Activated CD8-positive, alpha-beta memory T cell treated with anti-CD3 and anti-CD28 coated beads for 4 hours (primary cell): ENCODE measurements around the gene SPTAN1.

Experiments used
- DNase-seq, 2 donors: peaks; one replicate each; pipeline ENCODE4 v3.0.0-alpha.2; 2020; ENCODE audit warnings: low read depth in 2 of 2

SPTAN1 gene

GRCh38 chr9:128600099-128600498 lies 47.7 kb downstream of the SPTAN1 start:
- DNase-seq, result no peak

- DNase-seq, result no peak
These were observed 51.3 kb downstream of the SPTAN1 start for GRCh38 chr9:128603697-128604096.

GRCh38 chr9:128607642-128608350 lies 55.4 kb downstream of the SPTAN1 start:
- no peak for DNase-seq

- no peak for DNase-seq
These were observed 58.5 kb downstream of the SPTAN1 start for GRCh38 chr9:128610897-128611296.

DNA sequence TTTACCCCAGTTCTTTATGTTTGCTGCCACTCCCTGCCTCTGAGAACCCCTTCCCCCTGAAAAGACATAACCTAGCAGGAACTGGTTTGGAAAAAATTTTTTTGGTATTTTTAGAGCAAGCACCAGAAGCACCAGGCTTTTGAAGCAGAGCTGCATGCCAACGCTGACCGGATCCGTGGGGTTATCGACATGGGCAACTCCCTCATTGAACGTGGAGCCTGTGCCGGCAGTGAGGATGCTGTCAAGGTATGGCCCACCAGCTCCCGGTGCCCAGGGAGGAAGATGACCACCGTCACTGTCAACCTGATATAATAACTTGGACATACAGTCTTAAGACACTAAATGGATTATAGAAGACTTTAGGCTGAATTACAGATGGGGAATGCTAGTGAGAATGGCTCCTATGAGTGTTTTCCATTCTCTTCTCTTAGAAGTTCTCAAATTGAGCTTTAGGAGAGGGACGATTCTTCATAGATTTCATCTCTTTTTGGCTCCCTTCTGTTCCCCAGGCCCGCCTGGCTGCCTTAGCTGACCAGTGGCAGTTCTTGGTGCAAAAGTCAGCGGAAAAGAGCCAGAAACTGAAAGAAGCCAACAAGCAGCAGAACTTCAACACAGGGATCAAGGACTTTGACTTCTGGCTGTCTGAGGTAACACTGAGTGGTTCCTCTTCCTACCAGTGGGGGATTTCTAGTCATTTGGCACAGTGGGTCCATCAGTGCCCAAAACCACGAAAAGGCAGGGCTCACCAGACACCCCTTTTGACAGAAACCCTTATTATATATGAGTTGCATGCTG lies 59.4 kb downstream of the SPTAN1 start:
- DNase-seq, result no peak

DNA sequence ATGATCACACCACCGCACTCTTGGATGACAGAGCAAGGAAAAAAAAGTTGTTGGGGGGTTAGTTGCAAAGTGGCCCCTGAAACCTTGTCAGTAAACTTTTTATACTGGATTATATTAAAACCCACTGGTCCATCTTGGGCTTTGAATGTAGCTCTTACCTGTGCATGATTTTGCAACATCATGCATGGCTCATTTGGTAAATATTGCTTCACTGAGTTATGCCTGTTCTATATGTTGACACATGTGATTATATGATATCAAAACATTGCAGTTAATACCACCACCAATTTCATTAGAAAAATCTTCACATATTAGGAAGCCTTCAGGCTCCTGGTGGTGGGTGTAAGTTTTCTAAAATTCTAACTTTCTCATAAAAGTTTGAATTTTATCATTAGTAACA lies 62.3 kb downstream of the SPTAN1 start:
- DNase-seq, result no peak

- no peak for DNase-seq
These were observed 63.2 kb downstream of the SPTAN1 start for GRCh38 chr9:128615571-128615970.

GRCh38 chr9:128617943-128618342 lies 65.6 kb downstream of the SPTAN1 start:
- DNase-seq, result no peak

GRCh38 chr9:128619127-128619526 lies 66.7 kb downstream of the SPTAN1 start:
- DNase-seq, result no peak

DNA sequence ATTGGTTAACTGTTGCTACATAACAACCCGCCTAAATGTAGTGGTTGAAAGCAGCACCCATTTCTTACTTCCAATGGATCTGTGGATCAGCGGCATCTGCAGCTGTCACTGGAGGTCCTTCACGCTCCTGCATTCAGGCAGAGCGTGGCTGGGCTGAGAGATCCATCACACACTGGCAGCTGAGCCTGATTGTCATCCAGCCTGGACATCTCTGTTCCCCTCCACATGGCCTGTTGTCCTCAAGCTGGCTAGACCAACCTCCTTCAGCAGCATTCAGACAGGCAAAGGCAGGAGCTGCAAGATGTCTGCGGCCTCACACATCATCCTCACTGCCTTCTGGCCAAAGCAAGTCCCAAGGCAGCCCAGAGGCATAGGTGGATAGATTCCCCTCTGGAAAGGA lies 67.4 kb downstream of the SPTAN1 start:
- no peak for DNase-seq

- no peak for DNase-seq
These were observed 69.5 kb downstream of the SPTAN1 start for GRCh38 chr9:128621730-128622455.

DNA sequence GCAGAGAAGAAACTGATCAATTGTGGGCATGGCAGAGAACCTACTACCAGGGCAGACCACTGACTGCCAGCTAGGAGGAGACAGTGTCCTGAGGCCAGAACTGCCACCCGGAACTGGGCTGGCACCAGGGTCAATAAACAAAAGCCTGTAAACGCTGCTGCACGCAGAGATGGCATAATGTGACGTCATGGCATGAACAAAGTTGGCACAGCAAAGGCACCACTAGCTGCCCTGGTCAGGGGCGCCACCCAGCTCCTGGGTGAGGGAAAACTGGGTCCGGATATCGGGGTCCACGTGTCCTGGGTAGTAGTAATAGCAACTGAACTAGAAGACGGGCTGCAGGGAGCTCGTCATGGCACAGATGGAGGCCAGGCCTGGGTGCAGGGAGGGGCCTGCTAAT lies 72.2 kb downstream of the SPTAN1 start:
- no peak for DNase-seq

DNA sequence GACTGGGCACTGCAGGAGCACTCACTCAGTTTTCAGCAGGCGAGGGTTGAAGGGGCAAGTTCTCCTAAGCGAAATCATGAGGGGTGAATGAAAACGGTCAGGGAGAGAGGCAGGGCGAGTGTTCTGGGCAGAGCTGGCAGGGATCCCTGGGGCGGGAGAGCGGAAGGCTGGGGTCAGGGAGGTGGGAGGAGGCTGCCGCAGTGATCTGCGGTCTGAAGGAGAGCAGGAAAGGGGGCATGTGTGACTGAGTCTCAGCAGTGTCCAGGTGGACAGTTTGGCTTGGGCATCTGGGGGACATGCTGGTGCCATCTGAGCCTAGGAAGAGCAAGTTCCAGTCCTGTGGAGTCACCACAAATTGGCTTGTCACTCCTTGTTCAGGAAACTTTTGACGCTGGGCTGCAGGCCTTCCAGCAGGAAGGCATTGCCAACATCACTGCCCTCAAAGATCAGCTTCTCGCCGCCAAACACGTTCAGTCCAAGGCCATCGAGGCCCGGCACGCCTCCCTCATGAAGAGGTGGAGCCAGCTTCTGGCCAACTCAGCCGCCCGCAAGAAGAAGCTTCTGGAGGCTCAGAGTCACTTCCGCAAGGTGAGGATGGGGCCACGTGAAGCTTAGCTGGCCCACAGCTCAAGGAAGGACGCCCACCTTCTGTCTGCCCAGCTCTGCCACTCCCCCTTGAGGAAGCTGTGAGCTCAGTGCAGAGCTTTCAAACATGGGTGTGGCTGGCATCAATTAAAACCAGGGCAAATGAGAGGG lies 73.2 kb downstream of the SPTAN1 start:
- DNase-seq, result no peak

DNA sequence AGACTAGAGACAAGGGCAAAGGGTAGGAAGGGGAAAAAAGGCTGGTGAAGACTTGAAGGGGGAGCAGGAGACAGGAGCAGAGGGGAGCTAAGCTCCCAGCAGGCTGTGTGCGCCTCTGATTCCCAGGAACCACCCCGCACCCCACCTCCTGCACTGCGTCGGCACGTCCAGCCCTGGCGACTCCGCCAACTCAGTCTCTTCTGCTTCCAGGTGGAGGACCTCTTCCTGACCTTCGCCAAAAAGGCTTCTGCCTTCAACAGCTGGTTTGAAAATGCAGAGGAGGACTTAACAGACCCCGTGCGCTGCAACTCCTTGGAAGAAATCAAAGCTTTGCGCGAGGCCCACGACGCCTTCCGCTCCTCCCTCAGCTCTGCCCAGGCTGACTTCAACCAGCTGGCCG lies 73.8 kb downstream of the SPTAN1 start:
- no peak for DNase-seq

GRCh38 chr9:128627127-128627715 lies 74.8 kb downstream of the SPTAN1 start:
- no peak for DNase-seq

DNA sequence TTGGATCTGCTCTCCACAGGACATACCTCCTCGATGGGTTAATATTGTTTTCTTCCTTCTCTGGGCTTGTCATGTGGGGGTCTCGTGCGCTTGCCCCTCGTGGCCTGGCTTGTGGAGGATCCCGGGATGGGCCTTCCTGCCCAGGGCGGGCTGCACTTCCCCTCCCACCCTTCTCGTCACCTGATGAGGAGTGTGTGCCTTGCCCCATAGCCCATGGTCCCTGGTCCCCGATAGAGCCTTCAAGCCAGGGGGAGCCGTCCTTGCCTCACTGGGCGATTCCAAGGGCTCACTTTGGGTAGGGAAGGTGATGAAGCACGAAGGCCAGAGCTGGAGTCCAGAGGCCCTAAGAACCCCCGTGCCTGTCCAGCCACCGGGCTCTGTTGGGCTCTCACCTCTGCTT lies 75.5 kb downstream of the SPTAN1 start:
- no peak for DNase-seq

GRCh38 chr9:128628471-128629048 lies 76.2 kb downstream of the SPTAN1 start:
- DNase-seq, result no peak

- DNase-seq, result no peak
These were observed 76.7 kb downstream of the SPTAN1 start for GRCh38 chr9:128629136-128629535.

DNA sequence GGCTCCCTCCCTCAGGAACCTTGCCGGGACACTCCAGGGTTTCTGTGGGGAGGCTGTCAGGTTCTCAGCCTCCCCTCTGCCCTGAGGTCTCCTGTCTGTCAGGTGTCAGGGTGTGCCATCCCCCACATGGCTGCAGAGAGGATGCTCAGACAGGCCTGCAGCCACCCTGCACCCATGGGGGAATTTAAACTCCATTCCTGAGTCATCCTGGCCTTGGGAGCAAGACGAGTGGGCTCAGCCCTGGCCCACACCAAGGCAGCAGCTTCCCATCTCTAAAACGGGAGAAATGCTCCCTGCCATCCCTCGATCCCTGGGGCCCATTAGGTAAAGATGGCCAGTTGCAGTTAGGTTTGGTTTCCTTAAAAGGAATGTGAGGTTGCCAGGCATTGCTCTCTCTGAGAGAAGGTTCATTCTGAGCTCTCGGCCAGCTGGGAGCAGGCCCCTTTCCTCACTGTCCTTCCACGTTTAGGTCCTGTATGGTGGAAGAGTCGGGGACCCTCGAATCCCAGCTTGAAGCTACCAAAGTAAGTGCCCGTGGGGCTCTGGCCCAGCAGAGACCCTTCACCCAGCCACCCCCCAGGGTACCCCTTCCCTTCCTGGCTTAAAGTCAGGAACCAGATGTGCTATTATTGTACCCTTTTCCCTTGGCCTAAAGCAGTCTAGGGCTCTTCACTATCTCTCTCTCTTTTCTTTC lies 77.6 kb downstream of the SPTAN1 start:
- no peak for DNase-seq

DNA sequence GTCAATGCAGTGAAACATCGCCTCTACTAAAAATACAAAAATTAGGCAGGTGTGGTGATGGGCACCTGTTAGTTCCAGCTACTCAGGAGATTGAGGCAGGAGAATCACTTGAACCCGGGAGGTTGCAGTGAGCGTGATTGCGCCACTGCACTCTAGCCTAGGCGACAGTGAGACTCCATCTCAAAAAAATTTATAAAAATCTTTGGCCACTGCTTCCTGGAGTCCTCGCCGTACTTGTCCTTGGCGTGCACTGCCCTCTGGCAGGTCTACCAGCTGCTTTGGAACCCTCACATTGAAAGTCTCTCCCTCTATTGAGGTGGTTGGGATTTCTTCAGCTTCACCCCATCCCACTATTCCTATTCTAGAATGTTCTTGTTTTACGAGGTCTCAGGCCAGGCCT lies 79.2 kb downstream of the SPTAN1 start:
- no peak for DNase-seq

DNA sequence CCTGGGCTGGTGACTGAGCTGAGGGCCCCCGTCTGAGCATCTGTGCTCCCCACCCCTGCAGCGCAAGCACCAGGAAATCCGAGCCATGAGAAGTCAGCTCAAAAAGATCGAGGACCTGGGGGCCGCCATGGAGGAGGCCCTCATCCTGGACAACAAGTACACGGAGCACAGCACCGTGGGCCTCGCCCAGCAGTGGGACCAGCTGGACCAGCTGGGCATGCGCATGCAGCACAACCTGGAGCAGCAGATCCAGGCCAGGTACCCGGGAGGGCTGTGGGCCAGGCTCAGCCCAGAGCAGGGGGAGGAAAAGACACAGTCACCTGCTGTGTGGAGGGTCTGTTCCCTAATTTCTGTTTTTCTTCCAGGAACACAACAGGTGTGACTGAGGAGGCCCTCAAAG lies 79.7 kb downstream of the SPTAN1 start:
- DNase-seq, result no peak
